Kidney (tissue), 14 donors: ENCODE results near the gene GGT6. TPM values are rescaled to one million over a fixed set of nuclear protein-coding genes. Genes with fewer than 3 reads are reported as not detected.
A peak's percentile ranks its signal among the peaks of the same experiment; 100 is the strongest.

Experiments used
- DNase-seq, 5 donors: peaks; one replicate each; pipeline ENCODE4 v3.0.0-alpha.2; 2013 to 2020
- FAIRE-seq: peaks from 2 replicates; lab custom pipeline; 2012; peaks lifted over from hg19 to GRCh38; lab: Jason Lieb, UNC
- H3K27ac ChIP-seq, 2 donors: one replicate each; pipeline ENCODE4 v1.7.0; 2013; ENCODE audit warnings: low read depth in 2 of 2, low read length in 2 of 2, inconsistent platforms in 1 of 2
- H3K27me3 ChIP-seq: one replicate; pipeline ENCODE4 v1.7.1; 2013; ENCODE audit warnings: low read length, inconsistent platforms; ENCODE audit not compliant: control insufficient read depth, insufficient read depth
- H3K36me3 ChIP-seq, 3 donors: one replicate each; pipeline versions ENCODE4 v1.7.0 to v1.7.1; 2013; ENCODE audit warnings: low read length in 3 of 3, control low read depth in 1 of 3, inconsistent platforms in 1 of 3; ENCODE audit not compliant: insufficient read depth in 3 of 3, control insufficient read depth in 2 of 3
- H3K4me1 ChIP-seq, 3 donors: one replicate each; pipeline versions ENCODE4 v1.7.0 to v1.7.1; 2013; ENCODE audit warnings: low read length in 3 of 3, inconsistent platforms in 1 of 3, low read depth in 1 of 3; ENCODE audit not compliant: control insufficient read depth in 2 of 3, insufficient read depth in 2 of 3
- H3K4me3 ChIP-seq, 3 donors: one replicate each; pipeline versions ENCODE4 v1.7.0 to v1.8.1; 2013; ENCODE audit warnings: low read length in 3 of 3, control low read depth in 1 of 3, inconsistent platforms in 1 of 3
- H3K9ac ChIP-seq, 3 donors: one replicate each; pipeline versions ENCODE4 v1.7.0 to v1.7.1; 2013; ENCODE audit warnings: low read length in 3 of 3, control low read depth in 1 of 3, inconsistent platforms in 1 of 3
- H3K9me3 ChIP-seq, 3 donors: one replicate each; pipeline versions ENCODE4 v1.7.0 to v1.7.1; 2013; ENCODE audit warnings: low read length in 3 of 3, control low read depth in 1 of 3, inconsistent platforms in 1 of 3; ENCODE audit not compliant: control insufficient read depth in 2 of 3, insufficient read depth in 1 of 3
- CTCF ChIP-seq: IDR thresholded peaks from 3 replicates; pipeline ENCODE4 v1.5.1; 2012; ENCODE audit warnings: mild to moderate bottlenecking, moderate library complexity, borderline replicate concordance; ENCODE audit not compliant: insufficient read depth; ENCODE audit errors: extremely low read depth
- intact Hi-C: fragments of 100-400 bp; cut with DNase I; formaldehyde crosslinking; loops from one replicate; pipeline ENCODE4 v1.11.1; 2022
- polyA plus RNA-seq: library from polyadenylated mRNA; stranded (reverse); fragments of 350-450 nt; fragmentation: Illumina TruSeq; extraction: RNeasy Lipid Tissue Mini Kit (QIAGEN cat#74804); gene quantifications from one replicate; pipeline ENCODE4 v1.2.3, GENCODE V29; 2014; ENCODE audit warnings: low read depth, low replicate concordance; ENCODE audit not compliant: insufficient read depth
- total RNA-seq: library from RNA; stranded (reverse); fragmentation: NEBNext Ultra II Directional; extraction: Animal tissue kit (Norgen Biotek cat#: 25700); gene quantifications from one replicate; pipeline ENCODE4 v1.2.1, GENCODE V29; 2021
- donor health status: control.
- donor health status: control.
- donor health status: control.
- donor health status: control.
- donor health status: control.
- donor health status: DM: yes; HTN: yes; CAD: no.
- donor health status: Normal renal cell carcinoma (clear cell type).

Gene GGT6
- total and polyA plus RNA-seq, 2 donors from 2014 or later = 16.8 to 51.4 TPM

GRCh38 chr17:4508207-4508606 lies 52.2 kb downstream of the GGT6 start:
- H3K9ac ChIP-seq = no peak overlapping the region
- FAIRE-seq (no peak), DNase-seq (no peak)
- peak overlapping the region in 1 of 2 donors; percentile 24 for H3K27ac ChIP-seq
- TF ChIP-seq CTCF = no peak
- H3K4me1 ChIP-seq = peaks cover 0 to 44% (median 33%) of the 10 kb centered on the region in 3 donors
- H3K36me3 ChIP-seq = no peaks in the 10 kb centered on the region
- H3K4me3 ChIP-seq = no peak overlapping the region
- no peaks in the 10 kb centered on the region for H3K9me3 ChIP-seq
- H3K27me3 ChIP-seq = no peaks in the 10 kb centered on the region
- intact Hi-C loops = no loop called here

- Histone ChIP-seq H3K36me3 (no peaks in the 10 kb centered on the region), H3K9ac (no peak overlapping the region), H3K4me1 (peaks cover 0 to 44% (median 33%) of the 10 kb centered on the region in 3 donors), H3K4me3 (no peak overlapping the region), H3K9me3 (no peaks in the 10 kb centered on the region), H3K27ac (peak overlapping the region; percentile 9 to 28), H3K27me3 (no peaks in the 10 kb centered on the region)
- intact Hi-C loops = no loop called here
- DNase-seq = no peak
- no peak for TF ChIP-seq CTCF
- no peak for FAIRE-seq
Measured at GRCh38 chr17:4507361-4508111, 52.8 kb downstream of the GGT6 start.

Other genes starting within 250 kb of the GGT6 start
- gene UBE2G1, start 193.9 kb downstream of the GGT6 start, total RNA-seq = 50.9 TPM
- 26.7 TPM for gene UBE2G1, start 193.9 kb downstream of the GGT6 start, polyA plus RNA-seq
- gene SPNS3, start 126.6 kb downstream of the GGT6 start, total RNA-seq = 1.4 TPM
- 3.7 TPM for gene SPNS3, start 126.6 kb downstream of the GGT6 start, polyA plus RNA-seq
- 60.5 TPM for gene SPNS2, start 61.7 kb downstream of the GGT6 start, total RNA-seq
- 75.1 TPM for gene SPNS2, start 61.7 kb downstream of the GGT6 start, polyA plus RNA-seq
- 51.6 TPM for gene MYBBP1A, start 5.2 kb downstream of the GGT6 start, total RNA-seq
- gene MYBBP1A, start 5.2 kb downstream of the GGT6 start, polyA plus RNA-seq = 11.9 TPM
- 25.6 TPM for gene SMTNL2, start 24.0 kb upstream of the GGT6 start, total RNA-seq
- gene SMTNL2, start 24.0 kb upstream of the GGT6 start, polyA plus RNA-seq = 58.1 TPM
- not detected for gene ALOX15, start 81.1 kb upstream of the GGT6 start, total RNA-seq
- gene ALOX15, start 81.1 kb upstream of the GGT6 start, polyA plus RNA-seq = not detected
- gene PELP1, start 143.6 kb upstream of the GGT6 start, total RNA-seq = 49.0 TPM
- 20.9 TPM for gene PELP1, start 143.6 kb upstream of the GGT6 start, polyA plus RNA-seq
- gene ARRB2, start 150.1 kb upstream of the GGT6 start, total RNA-seq = 63.1 TPM
- gene ARRB2, start 150.1 kb upstream of the GGT6 start, polyA plus RNA-seq = 32.8 TPM
- gene MED11, start 170.9 kb upstream of the GGT6 start, total RNA-seq = 19.0 TPM
- gene MED11, start 170.9 kb upstream of the GGT6 start, polyA plus RNA-seq = 58.4 TPM
- gene ZMYND15, start 179.3 kb upstream of the GGT6 start, total RNA-seq = 5.1 TPM
- gene ZMYND15, start 179.3 kb upstream of the GGT6 start, polyA plus RNA-seq = 1.3 TPM
- gene CXCL16, start 179.4 kb upstream of the GGT6 start, total RNA-seq = 83.0 TPM
- gene CXCL16, start 179.4 kb upstream of the GGT6 start, polyA plus RNA-seq = 22.5 TPM
- gene TM4SF5, start 211.3 kb upstream of the GGT6 start, total RNA-seq = 0.88 TPM
- gene TM4SF5, start 211.3 kb upstream of the GGT6 start, polyA plus RNA-seq = 31.3 TPM
- 3.0 TPM for gene VMO1, start 225.8 kb upstream of the GGT6 start, total RNA-seq
- gene VMO1, start 225.8 kb upstream of the GGT6 start, polyA plus RNA-seq = 2.5 TPM
- 0.35 TPM for gene GLTPD2, start 228.4 kb upstream of the GGT6 start, total RNA-seq
- gene GLTPD2, start 228.4 kb upstream of the GGT6 start, polyA plus RNA-seq = 12.5 TPM
- gene PSMB6, start 235.6 kb upstream of the GGT6 start, total RNA-seq = 103 TPM
- 317 TPM for gene PSMB6, start 235.6 kb upstream of the GGT6 start, polyA plus RNA-seq
- 45.4 TPM for gene PLD2, start 246.6 kb upstream of the GGT6 start, total RNA-seq
- 9.2 TPM for gene PLD2, start 246.6 kb upstream of the GGT6 start, polyA plus RNA-seq